Stimulated activated CD8-positive, alpha-beta memory T cell treated with anti-CD3 and anti-CD28 coated beads, Interleukin-15, amount 100 ng/mL, for 1 hour (primary cell): ENCODE data around the gene PDE4D.

ENCODE experiments used
- DNase-seq: peaks from one replicate; pipeline ENCODE4 v3.0.0-alpha.2; 2020; ENCODE audit warnings: low read depth

PDE4D gene

GRCh38 chr5:59256331-59256730, 637.2 kb downstream of the PDE4D start:
- no peak for DNase-seq

GRCh38 chr5:59254055-59254687, 639.4 kb downstream of the PDE4D start:
- DNase-seq, result no peak

GRCh38 chr5:59253625-59254024, 639.9 kb downstream of the PDE4D start:
- DNase-seq, result no peak

- no peak for DNase-seq
Observed at GRCh38 chr5:59251627-59252026, 641.9 kb downstream of the PDE4D start.

DNA sequence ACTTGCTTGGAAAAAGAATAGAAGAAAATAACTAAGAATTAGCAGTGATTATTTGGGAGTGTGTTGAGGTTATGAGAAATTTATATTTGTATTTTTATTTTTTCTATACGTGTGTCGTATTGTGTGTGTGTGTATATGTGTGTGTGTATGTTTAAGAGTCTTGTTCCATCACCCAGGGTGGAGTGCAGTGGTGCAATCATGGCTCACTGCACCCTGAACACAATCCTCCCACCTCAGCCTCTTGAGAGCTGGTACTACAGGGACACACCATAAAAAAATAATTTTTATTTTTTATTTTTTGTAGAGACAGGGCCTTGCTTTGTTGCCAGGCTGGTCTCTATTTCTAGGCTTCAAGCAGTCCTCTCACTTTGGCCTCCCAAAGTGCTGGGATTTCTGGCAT, 643.8 kb downstream of the PDE4D start:
- DNase-seq, result no peak

DNA sequence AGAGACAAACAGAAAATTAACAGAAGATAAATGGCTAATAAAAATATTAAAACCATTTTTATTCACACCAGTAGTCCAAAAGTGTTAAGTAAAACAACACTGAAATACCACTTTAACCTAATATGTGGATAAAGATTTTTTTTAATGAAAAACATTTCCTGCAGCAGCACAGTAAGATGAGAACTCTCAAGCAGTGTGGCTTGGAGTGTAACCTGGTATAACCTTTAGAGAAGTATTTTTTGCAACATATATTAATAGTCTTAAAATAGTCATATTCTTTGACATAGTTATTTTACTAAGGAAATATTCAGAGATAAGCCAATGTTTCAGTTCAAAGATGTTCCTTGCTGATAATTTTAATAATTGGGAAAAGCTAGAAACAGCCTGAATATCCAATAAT, 644.4 kb downstream of the PDE4D start:
- no peak for DNase-seq

- DNase-seq, result no peak
Observed at GRCh38 chr5:59246882-59247281, 646.6 kb downstream of the PDE4D start.

DNA sequence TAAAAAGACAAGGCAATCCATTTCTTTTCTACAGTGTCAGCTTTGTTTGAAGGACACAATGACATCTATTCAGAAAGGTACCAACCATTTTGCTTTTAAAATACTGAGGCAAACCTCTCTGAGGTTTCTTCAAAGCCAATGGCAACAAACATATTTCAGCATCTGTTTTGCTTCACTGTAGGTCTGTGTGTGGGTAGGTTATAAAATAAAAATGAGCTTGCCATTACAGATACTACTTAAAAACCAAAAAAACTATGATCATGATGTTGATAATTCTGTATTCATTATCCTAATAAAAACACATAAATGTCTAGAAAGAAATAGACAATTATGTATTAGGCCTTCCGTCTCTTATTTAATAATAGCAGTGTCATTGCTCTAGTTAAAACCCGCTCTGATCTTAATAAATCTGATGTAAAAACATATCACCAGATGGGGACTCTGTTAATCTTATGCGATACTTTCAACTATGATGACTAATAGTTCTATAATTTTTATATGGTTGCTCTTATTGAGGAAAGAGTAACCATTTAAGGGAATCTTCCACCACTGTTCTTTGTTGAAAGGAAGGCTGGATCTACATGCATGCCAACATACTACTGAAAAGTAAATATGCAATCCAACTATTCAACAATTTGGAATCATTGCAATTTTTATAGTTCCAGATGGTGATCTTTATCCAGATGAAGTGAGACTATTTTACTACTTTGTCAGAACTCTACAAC, 647.2 kb downstream of the PDE4D start:
- DNase-seq, result no peak

- DNase-seq, result no peak
Observed at GRCh38 chr5:59245198-59245597, 648.3 kb downstream of the PDE4D start.

DNA sequence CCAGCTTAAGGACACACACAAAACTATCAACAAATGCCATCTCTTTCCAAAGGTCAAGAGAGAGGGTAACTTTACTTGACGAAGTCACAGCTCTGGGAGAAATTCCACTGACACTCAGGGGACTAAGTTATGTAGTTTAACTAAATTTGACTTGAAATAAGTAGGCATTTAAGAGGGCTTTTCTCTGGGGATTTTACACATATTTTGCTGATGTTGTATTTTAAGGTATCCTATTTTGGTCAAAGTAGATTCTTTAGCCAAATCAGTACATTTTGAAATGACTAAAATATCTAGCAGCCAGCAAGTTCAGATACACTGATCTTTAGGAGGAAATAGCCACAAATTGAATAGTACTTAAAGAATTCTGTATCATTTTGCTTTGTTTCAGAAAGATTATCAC, 652.0 kb downstream of the PDE4D start:
- DNase-seq, result no peak

GRCh38 chr5:59241119-59241518, 652.4 kb downstream of the PDE4D start:
- no peak for DNase-seq

DNA sequence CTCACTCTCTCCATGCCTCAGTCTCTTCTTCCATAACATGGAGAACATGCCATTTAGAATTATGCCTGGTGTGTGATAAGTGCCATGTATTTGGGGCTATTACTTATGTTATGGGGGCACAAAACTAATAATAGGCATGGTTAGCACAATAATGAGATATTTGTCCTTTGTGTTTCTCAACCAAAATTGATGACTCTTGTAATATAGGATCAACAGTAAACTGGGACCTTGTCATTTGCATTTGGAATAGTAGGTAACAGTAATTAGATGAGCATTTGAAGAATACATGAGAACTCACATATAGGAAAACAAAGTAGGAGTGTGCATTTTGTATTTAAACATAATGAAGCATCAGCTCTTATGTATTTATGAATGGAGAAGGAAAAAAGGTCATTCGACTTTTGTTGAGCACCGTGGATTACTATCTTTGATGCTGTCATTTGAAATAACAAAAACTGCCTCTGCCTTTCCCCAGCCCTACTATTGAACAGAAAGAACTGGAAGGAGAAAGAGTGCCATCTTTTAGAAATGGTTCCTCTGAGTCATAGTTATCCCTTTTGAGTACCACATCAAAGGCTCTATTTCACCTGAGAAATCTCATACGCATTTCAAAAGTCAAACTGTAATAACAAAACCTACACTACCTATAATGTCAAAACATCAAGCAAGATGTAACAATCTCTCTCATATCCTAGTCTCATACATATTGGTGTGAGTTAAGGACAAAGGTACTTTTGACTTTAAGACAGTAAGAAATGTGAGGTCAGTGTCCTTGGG, 655.2 kb downstream of the PDE4D start:
- DNase-seq, result no peak

- DNase-seq, result no peak
Observed at GRCh38 chr5:59236986-59237385, 656.5 kb downstream of the PDE4D start.

DNA sequence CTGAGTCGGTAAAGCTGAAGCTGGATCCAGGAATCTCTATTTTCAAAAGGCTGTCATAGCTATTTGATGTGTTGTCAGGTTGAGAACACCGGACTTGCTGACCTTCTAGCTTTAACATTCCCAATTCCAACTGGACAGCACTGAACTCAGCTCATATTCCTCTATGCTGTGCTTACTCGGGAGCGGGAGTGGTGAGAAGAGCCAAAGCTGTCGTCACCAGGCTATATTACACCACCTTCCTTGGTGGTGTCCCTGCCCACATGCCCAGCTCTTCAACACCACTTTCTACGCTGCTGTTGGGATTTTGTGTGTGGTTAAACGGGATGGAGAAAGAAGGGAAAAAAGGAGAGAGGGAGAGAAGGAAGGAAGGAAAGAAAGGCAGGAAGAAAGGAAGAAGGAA, 657.1 kb downstream of the PDE4D start:
- DNase-seq, result no peak

- DNase-seq, result no peak
Observed at GRCh38 chr5:59234236-59234635, 659.3 kb downstream of the PDE4D start.

DNA sequence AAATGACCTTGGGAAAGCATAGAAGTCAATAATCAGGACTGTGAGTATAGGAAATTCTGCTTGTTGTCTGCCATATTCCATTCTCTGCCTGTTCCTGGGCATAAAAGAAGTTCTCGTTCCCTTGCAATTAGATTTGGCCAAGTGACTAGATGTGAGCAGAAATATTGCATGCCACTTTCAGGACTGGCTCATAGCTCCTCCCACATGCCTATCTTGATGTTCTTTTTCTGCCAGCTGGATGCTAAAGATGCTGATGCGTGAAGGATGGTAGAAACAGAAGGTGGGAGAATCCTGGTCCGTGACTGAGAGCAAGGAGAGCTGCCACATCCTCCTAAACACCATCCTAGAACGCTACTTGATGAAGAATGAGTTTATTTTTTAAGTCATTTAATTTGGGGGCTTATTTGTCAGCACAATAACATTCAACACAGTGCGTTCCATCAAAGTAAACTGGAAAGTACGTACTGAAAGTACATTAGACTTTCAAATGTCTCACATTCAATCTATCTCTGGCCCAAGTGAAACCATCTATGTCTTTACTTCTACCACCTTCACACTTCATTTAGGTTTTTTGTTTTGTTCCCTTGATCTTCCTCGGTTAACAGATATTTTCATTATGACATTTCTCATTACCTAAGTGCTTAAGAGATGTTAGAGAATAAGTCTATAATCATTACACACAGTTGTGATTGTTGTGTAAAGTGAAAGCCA, 662.1 kb downstream of the PDE4D start:
- no peak for DNase-seq

GRCh38 chr5:59222687-59223511, 670.6 kb downstream of the PDE4D start:
- DNase-seq, result no peak

- DNase-seq, result no peak
Observed at GRCh38 chr5:59221769-59222168, 671.8 kb downstream of the PDE4D start.

GRCh38 chr5:59218424-59219045, 675.0 kb downstream of the PDE4D start:
- no peak for DNase-seq

- no peak for DNase-seq
Observed at GRCh38 chr5:59216841-59217240, 676.7 kb downstream of the PDE4D start.

DNA sequence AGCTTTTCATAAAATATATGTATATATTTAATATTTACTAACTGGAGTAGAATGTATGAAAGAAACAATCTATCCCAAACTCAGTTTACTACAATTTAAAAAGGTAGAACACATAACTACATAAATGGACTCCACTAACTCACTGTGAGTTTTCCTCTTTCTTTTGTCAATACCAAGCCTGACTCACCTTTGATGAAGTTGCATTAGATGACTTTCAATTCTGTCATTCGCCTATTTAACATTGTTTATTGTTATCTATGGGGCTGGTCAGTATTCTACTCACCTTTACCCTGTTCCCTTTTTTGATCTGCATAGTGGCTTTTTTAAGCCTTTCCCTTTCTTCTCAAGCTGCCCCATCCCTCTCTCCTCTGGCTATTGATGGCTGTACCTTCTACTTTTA, 680.9 kb downstream of the PDE4D start:
- no peak for DNase-seq
